ENCODE data around the gene PLA2G2E. TPM values are rescaled to one million over a fixed set of nuclear protein-coding genes. Genes with fewer than 3 reads are reported as not detected.

The PLA2G2E gene
- total and polyA plus RNA-seq, 3 experiments from 2014 or later = not detected

DNA sequence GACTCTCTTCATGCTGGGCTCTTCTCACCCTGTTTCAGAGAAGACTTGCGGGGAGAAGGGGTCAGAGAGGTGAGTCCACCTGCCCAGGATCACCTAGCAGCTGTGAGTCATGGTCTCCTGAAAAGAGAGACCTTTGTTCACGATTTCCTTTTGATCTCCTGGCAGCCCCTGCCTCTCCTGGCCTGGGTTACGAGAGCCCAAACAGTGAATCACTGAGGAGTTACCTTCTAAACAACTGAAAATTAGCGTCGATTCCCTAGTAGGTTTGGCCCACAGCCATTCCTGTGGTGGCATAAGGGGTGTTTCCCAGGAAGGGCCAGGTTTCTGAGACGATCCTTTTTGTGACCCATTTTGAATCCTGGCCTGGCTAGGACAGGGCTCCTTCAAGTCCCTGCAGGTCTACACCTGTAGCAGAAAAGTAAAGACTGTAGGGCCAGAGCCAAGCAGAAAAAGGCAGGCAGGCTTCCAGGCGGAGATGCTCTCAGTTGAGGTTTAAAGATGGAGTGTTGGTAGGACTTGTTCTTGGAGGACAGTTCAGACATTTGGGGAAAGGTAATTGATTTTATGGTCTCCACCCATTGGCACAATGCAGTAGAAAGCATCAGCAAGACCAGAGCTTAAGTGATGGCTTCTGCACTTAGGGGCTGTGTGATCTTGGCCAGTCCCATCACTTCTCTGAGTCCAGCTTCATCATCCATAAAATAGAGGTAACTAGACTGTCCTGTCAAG lies 2.1 kb upstream of the PLA2G2E start:
- Histone ChIP-seq H3K36me3 (ENCODE audit: insufficient read depth, low read length) (no peaks in the 10 kb centered on the region), H3K9me3 (ENCODE audit: low read length) (no peaks in the 10 kb centered on the region), H3K27me3 (ENCODE audit: insufficient read depth, low read length, poor library complexity, severe bottlenecking) (no peaks in the 10 kb centered on the region), H3K4me1 (ENCODE audit: insufficient read depth, low read length) (no peaks in the 10 kb centered on the region), H3K27ac (ENCODE audit: low read depth, low read length) (no peak overlapping the region), H3K4me3 (ENCODE audit: low read length) (no peak overlapping the region)
- Mint-ChIP-seq H3K4me3 (no peak overlapping the region), H3K4me1 (no peaks in the 10 kb centered on the region), H3K36me3 (no peaks in the 10 kb centered on the region), H3K27ac (no peak overlapping the region), H3K27me3 (peaks cover 8 to 10% of the 10 kb centered on the region in 2 donors), H3K9me3 (peaks cover 0 to 5% (median 3%) of the 10 kb centered on the region in 5 donors)
- DNase-seq = no peak
- POLR2A ChIA-PET = no interaction called here
- CTCF ChIA-PET = no interaction called here

DNA sequence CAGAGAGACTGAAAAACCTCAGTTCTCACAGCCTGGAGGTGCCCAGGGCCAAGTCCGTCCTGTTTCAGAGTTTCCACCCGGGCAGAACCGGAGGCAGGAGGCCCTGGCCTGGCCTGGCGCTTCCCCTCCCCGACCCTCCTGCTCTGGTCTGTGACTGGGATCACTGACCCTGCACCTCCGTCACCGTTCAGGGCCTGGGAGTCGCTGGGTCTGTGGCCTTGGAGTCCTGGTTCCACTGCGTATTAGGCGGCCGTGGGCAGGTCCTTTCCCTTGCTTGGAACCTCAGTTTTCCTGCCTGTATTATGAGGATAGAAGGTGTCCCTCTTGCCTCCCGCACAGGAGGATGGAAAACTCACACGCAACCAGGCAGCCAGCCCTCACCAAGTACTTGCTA lies 533 bp upstream of the PLA2G2E start:
- Mint-ChIP-seq H3K36me3 (no peaks in the 10 kb centered on the region), H3K4me3 (no peak overlapping the region), H3K27me3 (peaks cover 6 to 11% of the 10 kb centered on the region in 2 donors), H3K9me3 (no peaks in the 10 kb centered on the region), H3K27ac (no peak overlapping the region), H3K4me1 (no peaks in the 10 kb centered on the region)
- Histone ChIP-seq H3K27me3 (ENCODE audit: insufficient read depth, low read length, poor library complexity, severe bottlenecking) (no peaks in the 10 kb centered on the region), H3K4me3 (ENCODE audit: low read length) (no peak overlapping the region), H3K9me3 (ENCODE audit: low read length) (no peaks in the 10 kb centered on the region), H3K4me1 (ENCODE audit: insufficient read depth, low read length) (no peaks in the 10 kb centered on the region), H3K27ac (ENCODE audit: low read depth, low read length) (no peak overlapping the region), H3K36me3 (ENCODE audit: insufficient read depth, low read length) (no peaks in the 10 kb centered on the region)
- DNase-seq = no peak
- CTCF ChIA-PET = no interaction called here
- POLR2A ChIA-PET = no interaction called here

DNA sequence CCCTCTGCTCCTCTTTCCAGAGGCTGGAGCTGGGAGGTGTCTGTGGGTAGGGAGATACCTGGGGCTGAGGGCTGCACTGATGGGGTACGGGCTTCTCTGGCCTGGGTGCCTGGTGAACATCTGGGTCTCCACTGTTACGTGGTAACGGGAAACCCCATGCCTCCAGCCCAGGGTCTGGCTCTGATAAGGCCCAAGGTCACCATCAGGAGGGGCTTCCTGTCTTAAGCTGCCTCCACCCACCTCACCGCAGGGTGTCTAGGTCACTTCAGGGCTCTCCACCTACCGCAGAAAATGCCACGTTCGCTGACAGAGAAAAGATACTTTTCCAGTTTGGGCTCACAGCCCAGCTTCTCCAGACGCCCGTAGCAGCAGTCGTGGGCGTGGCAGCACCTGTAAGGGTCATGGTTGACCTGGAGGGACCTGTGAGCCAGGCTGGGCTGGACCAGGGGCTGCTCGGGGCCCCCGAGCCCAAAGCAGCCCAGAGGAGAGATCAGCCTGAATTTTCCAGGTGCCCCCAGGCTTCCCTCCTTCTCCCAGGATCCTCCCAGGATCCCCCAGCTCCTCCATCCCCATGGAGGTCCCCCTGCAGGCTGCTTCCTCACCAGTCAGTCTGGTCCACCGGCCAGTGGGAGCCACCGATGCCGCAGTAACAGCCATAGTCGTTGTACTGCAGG lies 1.3 kb downstream of the PLA2G2E start:
- H3K4me1 Mint-ChIP-seq = peaks cover 3 to 6% (median 3%) of the 10 kb centered on the region in 3 donors
- H3K4me3 Mint-ChIP-seq = no peak overlapping the region
- ChIA-PET CTCF (interaction anchor here (6.1 kb wide), 1 partner anchor 230 kb away, joined by 31 read pairs; no protein-coding TSS in a partner anchor), POLR2A (no interaction called here)
- Histone ChIP-seq H3K4me1 (ENCODE audit: insufficient read depth, low read length) (peaks cover 6% of the 10 kb centered on the region), H3K4me3 (ENCODE audit: low read length) (no peak overlapping the region), H3K36me3 (ENCODE audit: insufficient read depth, low read length) (no peaks in the 10 kb centered on the region), H3K27me3 (ENCODE audit: insufficient read depth, low read length, poor library complexity, severe bottlenecking) (no peaks in the 10 kb centered on the region), H3K9me3 (ENCODE audit: low read length) (no peaks in the 10 kb centered on the region), H3K27ac (ENCODE audit: low read depth, low read length) (no peak overlapping the region)
- no peak overlapping the region for H3K27ac Mint-ChIP-seq
- DNase-seq = no peak
- H3K36me3 Mint-ChIP-seq = no peaks in the 10 kb centered on the region
- no peaks in the 10 kb centered on the region for H3K9me3 Mint-ChIP-seq
- H3K27me3 Mint-ChIP-seq = peaks cover 6 to 8% of the 10 kb centered on the region in 2 donors

DNA sequence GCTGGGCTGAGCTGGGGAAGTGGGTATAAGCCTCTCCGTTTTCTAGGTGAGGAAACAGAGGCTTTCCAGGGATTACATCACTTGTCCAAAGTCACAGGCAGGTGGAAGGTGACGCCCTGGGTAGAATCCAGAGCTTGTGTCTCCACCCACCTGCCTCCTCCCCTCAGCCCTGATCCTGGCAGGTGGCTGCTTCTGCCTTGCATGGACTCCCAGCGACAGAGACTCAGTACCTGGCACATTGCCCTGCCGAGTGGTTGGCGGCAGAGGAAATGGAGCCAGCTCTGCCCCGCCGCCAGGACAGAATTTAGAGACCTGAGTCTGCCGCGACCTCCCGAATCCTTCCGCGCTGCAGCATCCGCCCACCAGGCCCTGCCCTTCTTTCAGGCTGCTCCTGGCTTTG lies 2.1 kb downstream of the PLA2G2E start:
- ChIA-PET CTCF (interaction anchor here (1.7 to 6.1 kb wide), 3 partner anchors 231 to 274 kb away, joined by 5 to 47 read pairs (median 31); no protein-coding TSS in a partner anchor), POLR2A (no interaction called here)
- Histone ChIP-seq H3K9me3 (ENCODE audit: low read length) (no peaks in the 10 kb centered on the region), H3K4me1 (ENCODE audit: insufficient read depth, low read length) (peaks cover 6% of the 10 kb centered on the region), H3K27me3 (ENCODE audit: insufficient read depth, low read length, poor library complexity, severe bottlenecking) (no peaks in the 10 kb centered on the region), H3K4me3 (ENCODE audit: low read length) (no peak overlapping the region), H3K36me3 (ENCODE audit: insufficient read depth, low read length) (no peaks in the 10 kb centered on the region), H3K27ac (ENCODE audit: low read depth, low read length) (no peak overlapping the region)
- no peaks in the 10 kb centered on the region for H3K36me3 Mint-ChIP-seq
- no peak overlapping the region for H3K27ac Mint-ChIP-seq
- DNase-seq = no peak
- H3K4me3 Mint-ChIP-seq = no peak overlapping the region
- H3K9me3 Mint-ChIP-seq = no peaks in the 10 kb centered on the region
- H3K27me3 Mint-ChIP-seq = peaks cover 6% of the 10 kb centered on the region in 2 donors
- H3K4me1 Mint-ChIP-seq = peaks cover 3 to 6% (median 3%) of the 10 kb centered on the region in 3 donors

DNA sequence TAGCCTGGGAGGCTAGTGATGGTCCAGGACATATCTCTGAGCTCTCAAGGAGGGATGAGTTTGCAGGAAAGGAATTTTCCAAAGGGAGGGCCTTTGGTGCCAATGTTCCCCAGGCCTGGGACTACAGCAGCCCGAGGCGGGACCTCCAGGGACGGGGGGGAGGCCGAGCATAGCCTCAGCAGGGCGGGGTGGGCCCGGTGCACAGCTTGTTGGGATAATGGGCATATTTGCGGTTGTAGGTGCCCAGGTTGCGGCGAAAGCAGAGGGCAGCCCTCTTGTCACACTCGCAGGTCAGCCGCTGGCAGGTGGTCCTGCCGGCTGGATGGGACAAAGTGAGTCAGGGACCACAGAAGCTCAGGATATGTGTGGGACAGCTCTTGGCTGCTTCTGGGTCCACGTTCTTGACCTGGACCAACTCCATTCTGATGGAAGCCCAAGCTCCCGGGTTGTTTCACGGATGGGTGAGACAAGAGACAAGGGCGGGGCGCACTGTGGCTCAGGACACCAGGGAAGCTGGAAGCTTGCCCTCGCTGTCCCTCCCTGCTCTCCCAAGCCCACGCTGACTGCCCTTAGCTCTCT lies 3.2 kb downstream of the PLA2G2E start:
- no peak overlapping the region for H3K27ac ChIP-seq (ENCODE audit: low read depth, low read length)
- H3K36me3 Mint-ChIP-seq = no peaks in the 10 kb centered on the region
- H3K4me3 ChIP-seq (ENCODE audit: low read length) = no peak overlapping the region
- no peaks in the 10 kb centered on the region for H3K9me3 ChIP-seq (ENCODE audit: low read length)
- H3K27me3 Mint-ChIP-seq = peaks cover 6% of the 10 kb centered on the region in 2 donors
- ChIA-PET CTCF (interaction anchor here (1.2 to 6.1 kb wide), 4 partner anchors 10 to 275 kb away, joined by 5 to 47 read pairs (median 18); no protein-coding TSS in a partner anchor), POLR2A (no interaction called here)
- peaks cover 6% of the 10 kb centered on the region for H3K4me1 ChIP-seq (ENCODE audit: insufficient read depth, low read length)
- no peak for DNase-seq
- H3K4me3 Mint-ChIP-seq = no peak overlapping the region
- no peaks in the 10 kb centered on the region for H3K36me3 ChIP-seq (ENCODE audit: insufficient read depth, low read length)
- no peak overlapping the region for H3K27ac Mint-ChIP-seq
- peaks cover 3 to 6% (median 3%) of the 10 kb centered on the region in 3 donors for H3K4me1 Mint-ChIP-seq
- no peaks in the 10 kb centered on the region for H3K27me3 ChIP-seq (ENCODE audit: insufficient read depth, low read length, poor library complexity, severe bottlenecking)
- H3K9me3 Mint-ChIP-seq = no peaks in the 10 kb centered on the region

DNA sequence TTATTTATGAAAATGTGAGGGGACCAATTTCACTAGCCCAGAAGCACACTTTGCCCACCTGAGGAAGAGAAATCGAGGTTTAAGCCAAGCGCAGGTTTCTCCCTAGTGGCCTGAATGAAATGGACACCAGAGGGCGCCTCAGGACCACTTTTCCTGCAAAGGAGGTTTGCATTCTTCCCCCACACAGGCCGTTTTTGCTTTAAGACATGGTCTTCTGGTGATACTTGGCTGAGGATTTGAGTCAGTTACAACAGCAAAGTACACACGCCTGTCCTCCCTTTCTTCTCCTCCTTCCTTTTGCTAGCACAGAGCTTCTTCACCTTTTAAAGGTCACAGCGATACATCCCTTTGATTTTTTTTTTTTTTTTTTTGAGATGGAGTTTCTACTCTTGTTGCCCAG lies 5.4 kb downstream of the PLA2G2E start:
- Histone ChIP-seq H3K27me3 (ENCODE audit: insufficient read depth, low read length, poor library complexity, severe bottlenecking) (no peaks in the 10 kb centered on the region), H3K27ac (ENCODE audit: low read depth, low read length) (no peak overlapping the region), H3K36me3 (ENCODE audit: insufficient read depth, low read length) (peaks cover 3% of the 10 kb centered on the region), H3K9me3 (ENCODE audit: low read length) (no peaks in the 10 kb centered on the region), H3K4me3 (ENCODE audit: low read length) (no peak overlapping the region), H3K4me1 (ENCODE audit: insufficient read depth, low read length) (peaks cover 6% of the 10 kb centered on the region)
- CTCF ChIA-PET = interaction anchor here (0.9 to 6.1 kb wide), 7 partner anchors 16 to 575 kb away, joined by 3 to 47 read pairs (median 4); no protein-coding TSS in a partner anchor
- H3K36me3 Mint-ChIP-seq = peaks cover 0 to 18% (median 0%) of the 10 kb centered on the region in 3 donors
- peaks cover 3 to 6% of the 10 kb centered on the region in 2 donors for H3K27me3 Mint-ChIP-seq
- no peak overlapping the region for H3K4me3 Mint-ChIP-seq
- H3K27ac Mint-ChIP-seq = no peak overlapping the region
- peaks cover 3 to 6% (median 3%) of the 10 kb centered on the region in 3 donors for H3K4me1 Mint-ChIP-seq
- peak; percentile 57 to 81 (median 66) for DNase-seq
- POLR2A ChIA-PET = interaction anchor here (0.6 kb wide), 1 partner anchor 240 kb away, joined by 4 read pairs; no protein-coding TSS in a partner anchor
- H3K9me3 Mint-ChIP-seq = no peaks in the 10 kb centered on the region

DNA sequence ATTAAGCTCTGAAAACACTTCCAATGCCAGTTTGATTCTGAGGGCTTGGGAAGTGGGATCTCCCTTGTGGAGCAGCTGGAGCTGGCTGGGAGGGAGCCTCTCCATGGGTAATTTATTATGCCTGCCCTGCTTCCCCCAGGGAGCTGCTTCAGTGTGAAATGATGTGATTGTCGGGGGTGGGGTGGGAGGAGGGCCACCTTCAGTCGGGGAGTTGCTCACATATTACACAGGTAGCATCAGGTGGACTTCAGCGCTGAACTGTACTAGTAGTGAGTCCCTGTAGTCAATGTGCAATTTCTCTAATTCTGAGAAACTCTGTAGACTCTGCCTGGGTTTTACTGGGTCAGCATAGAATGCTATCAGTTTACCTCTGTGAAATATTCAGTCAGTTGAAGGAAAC lies 12.8 kb downstream of the PLA2G2E start:
- Histone ChIP-seq H3K27ac (ENCODE audit: low read depth, low read length) (no peak overlapping the region), H3K27me3 (ENCODE audit: insufficient read depth, low read length, poor library complexity, severe bottlenecking) (no peaks in the 10 kb centered on the region), H3K9me3 (ENCODE audit: low read length) (no peaks in the 10 kb centered on the region), H3K4me3 (ENCODE audit: low read length) (no peak overlapping the region), H3K36me3 (ENCODE audit: insufficient read depth, low read length) (peaks cover 51% of the 10 kb centered on the region), H3K4me1 (ENCODE audit: insufficient read depth, low read length) (no peaks in the 10 kb centered on the region)
- peaks cover 9 to 88% (median 29%) of the 10 kb centered on the region in 3 donors for H3K36me3 Mint-ChIP-seq
- CTCF ChIA-PET = interaction anchor here (1.4 to 2.3 kb wide), 2 partner anchors 9 to 241 kb away, joined by 5 to 8 read pairs; no protein-coding TSS in a partner anchor
- no peaks in the 10 kb centered on the region for H3K9me3 Mint-ChIP-seq
- no peaks in the 10 kb centered on the region for H3K4me1 Mint-ChIP-seq
- H3K4me3 Mint-ChIP-seq = no peak overlapping the region
- POLR2A ChIA-PET = no interaction called here
- no peak for DNase-seq
- H3K27ac Mint-ChIP-seq = no peak overlapping the region
- no peaks in the 10 kb centered on the region for H3K27me3 Mint-ChIP-seq

DNA sequence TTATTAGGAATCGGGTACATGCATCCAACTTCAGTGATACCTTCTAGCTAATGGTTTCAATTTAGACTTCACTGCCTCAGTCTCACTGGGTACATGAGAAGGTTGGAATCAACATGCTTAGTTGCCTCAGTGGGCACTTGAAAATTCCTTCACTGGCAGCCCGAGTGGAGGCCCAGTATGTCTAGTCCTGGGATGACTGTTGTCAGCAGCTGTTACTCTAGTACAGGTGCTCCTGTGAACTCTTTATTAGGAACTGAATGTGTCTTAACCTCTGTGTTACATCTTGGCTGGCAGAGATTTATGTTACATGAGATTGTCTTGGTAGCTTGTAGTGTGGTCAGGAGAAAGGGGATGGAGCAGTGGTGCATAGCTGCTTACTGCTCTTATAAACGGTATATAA lies 13.4 kb downstream of the PLA2G2E start:
- Mint-ChIP-seq H3K36me3 (peaks cover 11 to 91% (median 30%) of the 10 kb centered on the region in 3 donors), H3K4me1 (no peaks in the 10 kb centered on the region), H3K27ac (no peak overlapping the region), H3K27me3 (no peaks in the 10 kb centered on the region), H3K9me3 (no peaks in the 10 kb centered on the region), H3K4me3 (no peak overlapping the region)
- ChIA-PET CTCF (interaction anchor here (1.4 to 2.3 kb wide), 2 partner anchors 10 to 242 kb away, joined by 5 to 8 read pairs; no protein-coding TSS in a partner anchor), POLR2A (no interaction called here)
- Histone ChIP-seq H3K4me3 (ENCODE audit: low read length) (no peak overlapping the region), H3K4me1 (ENCODE audit: insufficient read depth, low read length) (no peaks in the 10 kb centered on the region), H3K27ac (ENCODE audit: low read depth, low read length) (no peak overlapping the region), H3K27me3 (ENCODE audit: insufficient read depth, low read length, poor library complexity, severe bottlenecking) (no peaks in the 10 kb centered on the region), H3K9me3 (ENCODE audit: low read length) (no peaks in the 10 kb centered on the region), H3K36me3 (ENCODE audit: insufficient read depth, low read length) (peaks cover 54% of the 10 kb centered on the region)
- no peak for DNase-seq
